Endothelial cell of umbilical vein (primary cell): ENCODE data around the gene BSG. TPM values are rescaled to one million over a fixed set of nuclear protein-coding genes. Genes with fewer than 3 reads are reported as not detected.
"Not testable (repeated sequence)": the region's sequence is repeated elsewhere in the genome, so short reads cannot be mapped to it uniquely, and the experiment has no call there.

Experiments
- BruUV-seq: library from RNA; stranded (reverse); fragments of 400-500 nt; replicated peaks from 2 replicates; lab custom pipeline; 2021; lab: Mats Ljungman, UMichigan
- CTCF ChIA-PET: fragments of 300-600, 350-600 bp; sonication (Branson Sonifier 250); formaldehyde crosslinking; loops from one replicate; lab custom pipeline; 2021; ENCODE audit warnings: antibody characterized with exemption, inconsistent platforms; lab: Charles Lee
- POLR2A ChIA-PET: fragments of 300-600, 350-600 bp; sonication (Branson Sonifier 250); formaldehyde crosslinking; loops from one replicate; lab custom pipeline; 2021; ENCODE audit warnings: antibody characterized with exemption, inconsistent platforms; lab: Charles Lee
- DNase-seq: peaks from one replicate; pipeline ENCODE4 v3.0.0-alpha.2; 2011; ENCODE audit warnings: low read depth, low spot score
- FAIRE-seq: peaks from 2 replicates; lab custom pipeline; 2011; peaks lifted over from hg19 to GRCh38; lab: Jason Lieb, UNC
- H2AFZ ChIP-seq: 2 replicates; pipeline ENCODE4 v1.6.0; 2012; ENCODE audit warnings: low read depth, low read length, control low read depth, inconsistent platforms
- H3K27ac ChIP-seq: 2 replicates; pipeline ENCODE4 v1.5.1; 2011; ENCODE audit warnings: low read depth, mild to moderate bottlenecking, control low read depth, low read length, moderate library complexity; ENCODE audit not compliant: insufficient read depth
- H3K27me3 ChIP-seq, 2 experiments: 2 replicates each; pipeline versions ENCODE4 v1.6.0 to v1.6.1; 2011; ENCODE audit warnings: low read length in 2 of 2, mixed read lengths in 1 of 2; ENCODE audit not compliant: control insufficient read depth in 2 of 2, insufficient read depth in 2 of 2
- H3K36me3 ChIP-seq, 2 experiments: 2 replicates in 1 of 2; 3 replicates in 1 of 2; pipeline ENCODE4 v1.5.1; 2011; ENCODE audit warnings: low read length in 2 of 2, mild to moderate bottlenecking in 1 of 2, moderate library complexity in 1 of 2; ENCODE audit not compliant: control insufficient read depth in 2 of 2, insufficient read depth in 2 of 2; ENCODE audit errors: extremely low read depth in 1 of 2
- H3K4me1 ChIP-seq: 3 replicates; pipeline ENCODE4 v1.5.1; 2011; ENCODE audit warnings: mild to moderate bottlenecking, low read length; ENCODE audit not compliant: control insufficient read depth, insufficient read depth; ENCODE audit errors: extremely low read depth
- H3K4me2 ChIP-seq: 2 replicates; pipeline ENCODE4 v1.6.1; 2011; ENCODE audit warnings: low read length, control low read depth, mixed read lengths; ENCODE audit not compliant: insufficient read depth
- H3K4me3 ChIP-seq, 3 experiments: fragments of 200-600 bp in 1 of 3; sonication (generic), shearing (Covaris generic) in 1 of 3; replicated peaks in 1 of 3; 2 replicates each; pipeline ENCODE4 v1.5.1; 2011 to 2016; ENCODE audit warnings: control low read depth in 3 of 3, low read length in 3 of 3, mild to moderate bottlenecking in 2 of 3, inconsistent platforms in 1 of 3, low read depth in 1 of 3, moderate library complexity in 1 of 3; ENCODE audit not compliant: insufficient read depth in 1 of 3
- H3K79me2 ChIP-seq: 2 replicates; pipeline ENCODE4 v1.6.0; 2012; ENCODE audit warnings: low read length, inconsistent platforms; ENCODE audit not compliant: control insufficient read depth, insufficient read depth
- H3K9ac ChIP-seq: replicated peaks from 2 replicates; pipeline ENCODE3; 2011; ENCODE audit warnings: low read length, control low read depth; ENCODE audit not compliant: insufficient read depth; ENCODE audit errors: extremely low read depth
- H3K9me1 ChIP-seq: replicated peaks from 3 replicates; pipeline ENCODE4 v1.6.0; 2011; ENCODE audit warnings: mild to moderate bottlenecking, low read length; ENCODE audit not compliant: control insufficient read depth, insufficient read depth; ENCODE audit errors: extremely low read depth
- H3K9me3 ChIP-seq: replicated peaks from 2 replicates; pipeline ENCODE4 v1.5.1; 2012; ENCODE audit warnings: low read length, inconsistent platforms; ENCODE audit not compliant: control insufficient read depth, insufficient read depth
- H4K20me1 ChIP-seq: replicated peaks from 2 replicates; pipeline ENCODE3; 2011; ENCODE audit warnings: mild to moderate bottlenecking, low read length; ENCODE audit not compliant: control insufficient read depth, insufficient read depth; ENCODE audit errors: extremely low read depth
- CTCF ChIP-seq, 2 donors: IDR thresholded peaks; 1 replicate in 1 of 2; 2 replicates in 1 of 2; pipeline ENCODE4 v1.5.1; 2011; ENCODE audit warnings: low read length in 2 of 2, mild to moderate bottlenecking in 2 of 2, moderate library complexity in 2 of 2, control low read depth in 1 of 2, inconsistent platforms in 1 of 2, low read depth in 1 of 2; ENCODE audit not compliant: insufficient read depth in 1 of 2; ENCODE audit errors: extremely low read depth in 1 of 2
- EZH2 ChIP-seq: IDR thresholded peaks from 2 replicates; pipeline ENCODE4 v1.6.1; 2012; ENCODE audit warnings: borderline replicate concordance, low read depth, mild to moderate bottlenecking, moderate library complexity, low read length, inconsistent platforms; ENCODE audit not compliant: severe bottlenecking
- FOS ChIP-seq: IDR thresholded peaks from 2 replicates; pipeline ENCODE4 v1.6.1; 2011; ENCODE audit warnings: mild to moderate bottlenecking, low read length, moderate library complexity, borderline replicate concordance; ENCODE audit not compliant: insufficient read depth
- GATA2 ChIP-seq: IDR thresholded peaks from 2 replicates; pipeline ENCODE4 v1.7.0; 2011; ENCODE audit warnings: low read depth, mild to moderate bottlenecking, moderate library complexity, mixed read lengths, low read length; ENCODE audit not compliant: insufficient read length, insufficient read depth
- JUN ChIP-seq: IDR thresholded peaks from 2 replicates; pipeline ENCODE4 v1.6.1; 2011; ENCODE audit warnings: borderline replicate concordance, low read depth; ENCODE audit not compliant: insufficient read length, insufficient read depth
- MAX ChIP-seq: IDR thresholded peaks from 2 replicates; pipeline ENCODE4 v1.6.1; 2011; ENCODE audit not compliant: insufficient read depth, insufficient read length
- MYC ChIP-seq: IDR thresholded peaks from one replicate; pipeline ENCODE4 v1.6.1; 2011; ENCODE audit warnings: mild to moderate bottlenecking, low read depth, low read length
- POLR2A ChIP-seq: IDR thresholded peaks from 2 replicates; pipeline ENCODE4 v1.6.1; 2012; ENCODE audit warnings: low read depth, mild to moderate bottlenecking, control low read depth, low read length
- POLR2AphosphoS5 ChIP-seq: IDR thresholded peaks from 2 replicates; pipeline ENCODE4 v1.6.1; 2012; ENCODE audit warnings: low read depth, mild to moderate bottlenecking, control low read depth, low read length, moderate library complexity; ENCODE audit not compliant: insufficient read depth
- dilution Hi-C: fragments of 300-500 bp; cut with MboI; formaldehyde crosslinking; loops from one replicate; pipeline ENCODE4 v1.15.0; 2019; ENCODE audit warnings: low sequenced_read_pairs; ENCODE audit not compliant: extremely low pct_ligation_motif_present
- intact Hi-C: fragments of 100-400 bp; cut with micrococcal nuclease; formaldehyde crosslinking; loops from one replicate; pipeline ENCODE4 v1.10.0; 2022
- polyA plus RNA-seq, 4 experiments: library from polyadenylated mRNA; depleted of rRNA in 3 of 4; stranded (reverse) in 3 of 4; unstranded in 1 of 4; fragments of >200 nt; gene quantifications; 2 replicates each; pipeline versions ENCODE4 v1.2.1 to v1.2.3, GENCODE V29; 2011 to 2012; ENCODE audit warnings: missing spikeins in 1 of 4
- total RNA-seq: library from RNA; stranded (reverse); gene quantifications from 2 replicates; pipeline ENCODE4 v1.2.3, GENCODE V29; 2021

Gene BSG
- total and polyA plus RNA-seq, 2 donors (not counting 3 experiments of a cell fraction or from before 2014, with no cell fraction given), result 485 to 661 TPM

GRCh38 chr19:585146-585545, 12.8 kb downstream of the BSG start:
- H4K20me1 ChIP-seq, H3K4me3 ChIP-seq, H3K79me2 ChIP-seq, H3K9me3 ChIP-seq, H3K4me1 ChIP-seq, H3K27ac ChIP-seq, dilution Hi-C loops, H3K9ac ChIP-seq, FAIRE-seq, H2AFZ ChIP-seq, H3K9me1 ChIP-seq, H3K27me3 ChIP-seq, H3K4me2 ChIP-seq, BruUV-seq, DNase-seq: not testable (repeated sequence)
- CTCF ChIA-PET, result interaction anchor here (1.2 to 2.6 kb wide), 10 partner anchors 8 to 149 kb away, joined by 3 to 21 read pairs (median 6); partner anchors contain the start of genes BSG and RNF126
- POLR2A ChIA-PET, result interaction anchor here (1.3 kb wide), 1 partner anchor 13 kb away, joined by 3 read pairs; no protein-coding TSS in a partner anchor
- peaks cover 2 to 21% of the 10 kb centered on the region in 2 experiments for H3K36me3 ChIP-seq
- intact Hi-C loops, result loop anchor here (2.0 kb wide), 2 partner anchors 78 to 150 kb away; partner anchors contain the start of gene RNF126

GRCh38 chr19:585551-586110, 13.2 kb downstream of the BSG start:
- H3K4me1 ChIP-seq, result no peaks in the 10 kb centered on the region
- no peak overlapping the region for H2AFZ ChIP-seq
- no peak overlapping the region for H3K4me3 ChIP-seq
- ChIA-PET CTCF (interaction anchor here (1.2 to 2.6 kb wide), 3 partner anchors 9 to 149 kb away, joined by 3 to 8 read pairs (median 8); partner anchors contain the start of gene RNF126), POLR2A (interaction anchor here (1.3 kb wide), 1 partner anchor 14 kb away, joined by 3 read pairs; no protein-coding TSS in a partner anchor)
- H3K79me2 ChIP-seq, result no peaks in the 10 kb centered on the region
- H3K27ac ChIP-seq, result no peak overlapping the region
- TF ChIP-seq MYC (no peak), GATA2 (no peak), POLR2AphosphoS5 (no peak), MAX (no peak), EZH2 (no peak), JUN (no peak), CTCF (IDR thresholded peaks at IDR 0.05; ENCODE audit: extremely low read depth in 1 of 2, insufficient read depth in 1 of 2, low read depth in 1 of 2, low read length in 2 of 2) (no peak), POLR2A (no peak), FOS (no peak)
- H3K9me1 ChIP-seq, result no peaks in the 10 kb centered on the region
- H3K4me2 ChIP-seq, result no peak overlapping the region
- FAIRE-seq (no peak), DNase-seq (no peak)
- no peaks in the 10 kb centered on the region for H3K9me3 ChIP-seq
- peaks cover 0 to 16% of the 10 kb centered on the region in 2 experiments for H3K36me3 ChIP-seq
- dilution Hi-C loops (no loop called here), intact Hi-C loops (loop anchor here (2.0 kb wide), 2 partner anchors 77 to 149 kb away; partner anchors contain the start of gene RNF126)
- H3K27me3 ChIP-seq, result peaks cover 8 to 9% of the 10 kb centered on the region in 2 experiments
- no peak overlapping the region for H3K9ac ChIP-seq
- no TSS peak for BruUV-seq
- H4K20me1 ChIP-seq, result no peaks in the 10 kb centered on the region
